Amniotic stem cell (primary cell): ENCODE results near the gene PPIF.
A peak's percentile ranks its signal among the peaks of the same experiment; 100 is the strongest.

Experiments
- DNase-seq: peaks from one replicate; lab custom pipeline; 2025; lab: John Stamatoyannopoulos, UW

The PPIF gene

DNA sequence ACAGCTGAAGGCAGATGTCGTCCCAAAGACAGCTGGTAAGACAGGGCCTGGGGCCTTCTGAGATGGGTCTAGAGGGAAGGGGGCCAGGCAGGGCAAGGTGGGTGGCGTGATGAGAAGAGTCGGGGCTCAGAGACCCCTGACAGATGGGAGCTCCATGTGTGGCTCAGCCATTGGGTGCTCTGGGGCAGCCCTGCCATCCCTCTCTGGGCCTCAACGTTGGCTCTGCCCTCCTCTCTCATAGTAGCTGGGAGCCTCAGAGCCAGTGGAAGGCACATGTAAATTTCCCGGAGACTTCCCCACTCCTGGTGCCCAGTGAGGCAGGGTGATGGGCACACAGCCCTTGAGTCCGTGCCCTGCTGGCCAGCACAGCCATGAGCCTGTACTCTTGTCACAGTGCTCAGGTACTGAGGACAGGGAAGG is 1.8 kb downstream of the PPIF start:
- no peak for DNase-seq

GRCh38 chr10:79349766-79350406 is 2.6 kb downstream of the PPIF start:
- DNase-seq, result no peak

GRCh38 chr10:79350407-79351154 is 3.3 kb downstream of the PPIF start:
- no peak for DNase-seq

DNA sequence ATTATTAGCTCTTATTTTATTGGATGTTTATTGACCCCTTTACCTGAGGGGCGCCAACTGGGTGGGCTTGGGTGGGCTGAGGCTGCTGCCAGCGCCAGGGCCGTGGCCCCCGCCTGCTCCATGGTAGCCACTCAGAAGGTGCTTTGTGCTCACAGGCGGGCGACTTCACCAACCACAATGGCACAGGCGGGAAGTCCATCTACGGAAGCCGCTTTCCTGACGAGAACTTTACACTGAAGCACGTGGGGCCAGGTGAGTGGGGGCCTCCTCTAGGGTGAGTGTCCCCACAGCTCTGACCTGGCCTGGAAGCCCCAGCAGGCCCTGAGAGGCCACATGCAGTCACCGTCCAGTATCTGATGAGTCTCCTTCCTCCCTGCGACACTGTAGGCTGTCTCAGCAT is 4.1 kb downstream of the PPIF start:
- no peak for DNase-seq

DNA sequence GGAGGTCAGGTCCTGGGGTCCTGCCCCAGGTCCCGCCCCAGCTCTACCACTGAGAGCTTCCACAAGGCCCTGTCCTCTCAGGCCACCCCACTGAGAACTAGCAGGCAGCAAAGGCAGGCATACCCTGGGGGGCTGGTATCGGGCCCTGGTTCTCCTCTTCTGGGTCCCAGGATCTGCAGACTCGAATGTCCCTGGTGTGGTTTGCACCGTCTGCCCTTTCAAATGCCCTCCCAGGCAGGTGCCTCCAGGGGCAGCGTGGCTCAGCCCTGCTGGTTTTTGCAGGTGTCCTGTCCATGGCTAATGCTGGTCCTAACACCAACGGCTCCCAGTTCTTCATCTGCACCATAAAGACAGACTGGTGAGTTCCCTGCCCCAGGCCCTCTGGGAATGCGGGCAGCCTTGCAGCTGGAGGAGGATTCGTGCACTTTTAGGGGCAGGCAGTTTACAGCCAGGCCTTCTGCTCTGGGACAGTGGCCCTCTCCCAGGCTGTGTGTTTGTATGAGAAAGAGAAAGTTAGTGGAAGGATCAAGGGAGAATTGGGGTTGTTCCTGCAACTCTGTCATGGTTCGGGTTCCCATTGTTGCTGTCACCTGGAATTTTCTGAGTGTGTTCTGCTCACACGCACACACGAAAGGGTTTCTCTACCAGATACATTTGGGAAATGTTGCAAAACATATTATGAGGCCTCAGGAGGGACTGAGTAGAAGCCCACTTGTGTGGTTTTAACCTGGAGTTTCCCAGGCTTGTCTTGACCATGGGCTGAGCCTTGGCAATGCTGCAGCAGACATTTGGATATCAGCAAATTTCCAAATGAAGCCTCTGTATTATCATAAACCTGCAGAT is 5.0 kb downstream of the PPIF start:
- no peak for DNase-seq

DNA sequence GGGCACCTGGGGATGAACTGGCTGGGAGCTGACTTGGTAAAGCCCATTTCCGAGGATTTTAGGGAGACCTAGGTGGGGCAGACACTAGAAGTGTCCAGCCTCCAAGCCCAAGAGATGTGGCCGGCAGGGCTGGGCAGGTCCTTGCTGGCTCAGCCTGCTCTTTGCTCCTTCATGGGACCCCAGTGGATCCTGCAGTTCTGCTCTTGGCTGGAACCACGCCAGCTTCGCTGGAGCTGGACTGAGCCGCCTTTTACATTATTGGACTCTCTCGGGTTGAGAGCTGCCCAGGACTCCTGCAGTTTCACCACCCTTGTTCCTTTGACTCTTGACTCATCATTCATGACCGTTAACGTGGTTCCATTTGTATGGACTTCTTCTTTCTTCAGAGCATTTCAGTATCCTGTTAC is 5.7 kb downstream of the PPIF start:
- DNase-seq, result no peak

DNA sequence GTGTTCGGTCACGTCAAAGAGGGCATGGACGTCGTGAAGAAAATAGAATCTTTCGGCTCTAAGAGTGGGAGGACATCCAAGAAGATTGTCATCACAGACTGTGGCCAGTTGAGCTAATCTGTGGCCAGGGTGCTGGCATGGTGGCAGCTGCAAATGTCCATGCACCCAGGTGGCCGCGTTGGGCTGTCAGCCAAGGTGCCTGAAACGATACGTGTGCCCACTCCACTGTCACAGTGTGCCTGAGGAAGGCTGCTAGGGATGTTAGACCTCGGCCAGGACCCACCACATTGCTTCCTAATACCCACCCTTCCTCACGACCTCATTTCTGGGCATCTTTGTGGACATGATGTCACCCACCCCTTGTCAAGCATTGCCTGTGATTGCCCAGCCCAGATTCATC is 6.5 kb downstream of the PPIF start:
- no peak for DNase-seq

DNA sequence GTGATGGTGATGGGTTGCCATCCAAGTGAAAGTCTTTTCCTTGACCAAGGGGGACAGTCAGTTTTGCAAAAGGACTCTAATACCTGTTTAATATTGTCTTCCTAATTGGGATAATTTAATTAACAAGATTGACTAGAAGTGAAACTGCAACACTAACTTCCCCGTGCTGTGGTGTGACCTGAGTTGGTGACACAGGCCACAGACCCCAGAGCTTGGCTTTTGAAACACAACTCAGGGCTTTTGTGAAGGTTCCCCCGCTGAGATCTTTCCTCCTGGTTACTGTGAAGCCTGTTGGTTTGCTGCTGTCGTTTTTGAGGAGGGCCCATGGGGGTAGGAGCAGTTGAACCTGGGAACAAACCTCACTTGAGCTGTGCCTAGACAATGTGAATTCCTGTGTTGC is 6.9 kb downstream of the PPIF start:
- no peak for DNase-seq

GRCh38 chr10:79354615-79355014 is 7.3 kb downstream of the PPIF start:
- no peak for DNase-seq

GRCh38 chr10:79355420-79356017 is 8.2 kb downstream of the PPIF start:
- DNase-seq, result no peak

DNA sequence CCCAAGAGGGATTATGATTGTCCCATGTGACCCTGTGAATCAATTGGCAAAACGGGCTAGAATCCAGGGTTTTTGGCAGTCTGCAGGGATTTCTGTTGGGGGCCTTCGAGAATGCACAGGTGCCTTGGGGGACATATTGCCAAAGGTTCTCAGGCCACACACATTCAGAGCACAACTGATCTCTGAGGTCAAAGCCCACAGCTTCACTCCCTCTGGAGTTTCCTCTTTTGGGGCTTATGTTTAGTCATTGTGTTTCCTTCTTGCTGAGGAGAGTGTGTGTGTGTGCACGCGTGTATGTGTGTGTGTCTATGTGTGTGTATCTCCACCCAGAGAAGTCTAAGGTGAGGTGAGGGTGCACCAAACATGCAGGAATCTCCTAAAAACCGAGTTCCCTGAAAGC is 8.8 kb downstream of the PPIF start:
- no peak for DNase-seq

DNA sequence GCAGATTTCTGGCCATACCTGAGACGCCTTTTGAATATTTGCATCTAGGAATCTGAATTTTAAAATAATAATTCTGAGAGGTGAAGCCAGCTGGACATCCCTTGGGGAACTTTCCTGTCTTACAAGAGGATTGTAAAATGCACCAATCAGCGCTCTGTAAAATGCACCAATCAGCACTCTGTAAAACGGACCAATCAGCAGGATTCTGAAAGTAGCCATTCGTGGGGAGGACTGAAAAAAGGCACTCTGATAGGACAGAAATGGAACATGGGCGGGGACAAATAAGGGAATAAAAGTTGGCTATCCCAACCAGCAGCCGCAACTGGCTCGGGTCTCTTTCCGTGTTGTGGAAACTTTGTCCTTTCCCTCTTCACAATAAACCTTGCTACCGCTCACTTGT is 9.9 kb downstream of the PPIF start:
- no peak for DNase-seq

DNA sequence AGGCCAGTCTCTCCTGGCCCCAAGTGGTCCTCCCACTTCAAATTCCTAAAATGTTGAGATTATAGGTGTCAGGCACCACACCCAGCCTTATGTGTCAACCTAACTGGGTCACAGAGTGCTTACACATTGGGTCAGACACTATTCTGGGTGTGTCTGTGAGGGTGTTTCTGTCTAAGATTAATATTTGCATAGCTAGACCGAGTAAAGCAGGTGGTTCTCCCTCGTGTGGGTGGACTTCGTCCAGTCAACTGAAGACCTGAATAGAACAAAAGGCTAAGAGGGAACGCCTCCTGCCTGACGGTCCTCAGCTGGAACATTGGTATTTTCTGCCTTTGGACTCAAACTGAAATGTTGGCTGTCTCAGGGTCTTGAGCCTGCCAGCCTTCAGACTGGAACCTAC is 11.5 kb downstream of the PPIF start:
- no peak for DNase-seq

- no peak for DNase-seq
These were observed 12.7 kb downstream of the PPIF start for GRCh38 chr10:79359816-79360498.

- no peak for DNase-seq
These were observed 13.5 kb downstream of the PPIF start for GRCh38 chr10:79360499-79361342.

DNA sequence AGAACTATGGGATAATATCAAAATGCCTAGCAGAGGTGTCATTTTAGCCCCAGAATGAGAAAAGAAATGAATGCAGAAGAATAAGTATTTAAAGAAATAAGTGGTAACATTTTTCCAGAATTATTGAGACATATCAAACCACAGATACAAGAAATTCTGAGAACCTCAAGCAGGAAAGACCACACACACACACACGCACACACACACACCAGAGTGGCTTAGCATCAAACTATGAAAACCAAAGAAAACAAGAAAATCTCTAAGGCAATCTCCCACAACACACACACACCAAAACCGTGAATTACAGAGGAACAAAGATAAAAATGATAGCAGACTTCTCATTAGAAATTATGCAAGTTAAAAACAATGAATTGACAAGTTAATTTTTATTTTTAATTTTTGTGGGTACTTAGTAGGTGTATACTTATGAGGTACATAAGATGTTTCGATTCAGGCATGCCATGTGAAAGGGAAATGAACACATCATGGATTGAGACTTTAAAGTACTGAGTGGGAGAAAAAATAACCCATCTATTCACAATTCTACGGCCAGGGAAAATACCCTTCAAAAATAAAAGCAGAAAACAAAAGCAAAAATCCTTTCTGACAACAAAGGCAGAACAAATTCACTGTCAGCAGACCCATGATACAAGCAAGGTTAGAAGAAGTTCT is 14.6 kb downstream of the PPIF start:
- DNase-seq, result no peak

DNA sequence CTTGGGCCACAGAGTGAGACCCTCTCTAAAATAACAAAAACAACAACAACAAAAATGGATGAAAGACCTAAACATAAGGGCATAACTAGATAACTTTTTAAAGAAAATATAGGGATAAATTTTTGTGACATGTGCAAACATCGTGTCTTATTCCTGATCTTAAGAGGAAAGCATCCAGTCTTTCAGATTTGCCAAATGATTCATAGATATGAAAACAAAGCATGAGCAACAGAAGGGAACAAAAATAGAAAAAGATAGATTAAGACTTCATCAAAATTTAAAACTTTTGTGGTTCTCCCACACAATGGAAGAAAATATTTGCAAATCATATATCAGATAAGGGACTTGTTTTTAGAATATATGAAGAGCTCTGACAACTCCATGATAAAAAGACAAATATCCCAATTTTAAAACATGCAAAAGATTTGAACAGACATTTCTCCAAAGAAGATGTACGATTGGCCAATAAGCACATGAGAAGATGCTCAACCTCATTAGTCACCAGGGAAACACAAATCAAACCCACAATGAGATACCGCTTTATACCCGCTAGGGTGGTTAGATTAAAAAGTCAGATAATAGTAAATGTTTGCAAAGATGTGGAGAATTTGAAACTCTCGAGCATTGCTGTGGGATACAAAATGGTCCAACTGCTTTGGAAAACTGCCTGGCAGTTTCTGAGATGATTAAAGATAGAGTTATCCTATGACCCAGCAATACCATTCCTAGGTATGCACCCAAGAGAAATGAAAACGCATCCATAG is 20.3 kb downstream of the PPIF start:
- no peak for DNase-seq

- DNase-seq, result no peak
These were observed 25.6 kb downstream of the PPIF start for GRCh38 chr10:79372871-79373270.

DNA sequence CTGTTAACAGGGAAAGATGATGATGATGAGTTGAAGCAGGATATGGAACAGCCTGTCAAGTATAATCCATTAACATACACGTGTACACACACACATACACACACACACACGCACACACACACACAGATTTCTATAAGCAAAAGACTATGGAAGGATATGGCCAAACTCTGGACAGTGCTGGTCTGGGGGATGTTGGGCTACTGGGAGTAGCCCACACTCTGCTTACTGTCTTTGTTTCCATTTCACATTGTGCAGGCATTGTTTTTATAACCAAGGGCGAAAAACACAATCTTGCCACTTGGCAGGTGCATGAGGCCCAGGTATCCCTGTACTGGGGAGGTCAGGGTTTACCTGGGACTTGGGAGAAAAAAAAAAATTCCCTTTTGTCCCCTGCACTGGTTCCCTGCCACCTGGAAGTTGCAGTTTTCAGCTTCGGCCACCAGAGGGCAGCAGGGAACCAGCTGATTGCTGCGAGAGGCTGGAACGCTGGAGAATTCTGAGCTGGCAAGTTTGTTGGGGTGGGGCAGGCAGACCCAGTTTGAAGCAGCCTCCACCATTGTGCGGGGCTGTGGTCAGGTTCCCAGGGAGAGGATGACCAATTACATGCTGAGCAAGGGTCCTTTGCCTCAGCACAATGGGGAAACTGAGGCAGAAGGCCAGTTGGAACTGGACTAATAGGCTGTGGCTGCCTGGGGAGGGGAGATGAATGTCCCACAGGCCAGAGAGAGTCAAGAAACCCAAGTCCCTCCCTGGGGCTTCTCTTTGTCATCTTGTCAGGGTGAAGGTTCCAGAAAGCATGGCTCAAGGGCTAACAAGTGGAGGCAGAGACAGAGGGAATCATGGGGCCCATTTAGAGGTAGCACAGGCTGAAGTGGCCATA is 27.3 kb downstream of the PPIF start:
- peak; percentile 52 for DNase-seq
